Gastroesophageal sphincter (tissue), 4 donors: ENCODE data around the gene NRG2. TPM values are rescaled to one million over a fixed set of nuclear protein-coding genes. Genes with fewer than 3 reads are reported as not detected.

ENCODE experiments used
- small RNA-seq, 4 donors: library from RNA; depleted of rRNA; stranded (forward); fragments of <200 nt; gene quantifications; one replicate each; pipeline ENCODE3, GENCODE V24; 2016
- total RNA-seq, 4 donors: library from RNA; depleted of rRNA; stranded (reverse); fragments of >200 nt; gene quantifications; one replicate each; pipeline ENCODE4 v1.1.0, GENCODE V29; 2016

Gene NRG2
- total RNA-seq, 4 donors from 2014 or later, result 3.2 to 7.6 (median 5.1) TPM

Small RNAs within 50 kb of the gene (small RNA-seq; reads per million reads assigned to genes)
- gene RF00019, result 0 reads per million in 4 donors

Other genes starting within 250 kb of the NRG2 start
- gene PSD2, start 247.5 kb downstream of the NRG2 start, total RNA-seq, result under 1 TPM in 2 of 4 donors, not detected in 2; 0.13 to 0.16 TPM
- gene PURA, start 70.8 kb upstream of the NRG2 start, total RNA-seq, result 10 to 100 TPM; 38.0 to 61.0 (median 49.1) TPM
- gene IGIP, start 82.6 kb upstream of the NRG2 start, total RNA-seq, result 10 to 100 TPM; 26.0 to 36.6 (median 28.7) TPM
- gene CYSTM1, start 131.9 kb upstream of the NRG2 start, total RNA-seq, result 100 to 1,000 TPM in 1 of 4 donors, 10 to 100 TPM in 3; 41.6 to 102 (median 62.3) TPM